HG02759 (cell line): ENCODE measurements around the gene CRIP2.
A peak's percentile ranks its signal among the peaks of the same experiment; 100 is the strongest.

Experiments used
- ATAC-seq: cut with Tn5 transposase; IDR thresholded peaks from one replicate; pipeline ENCODE4 v1.9.1; 2021; ENCODE audit warnings: mild to moderate bottlenecking, moderate library complexity; ENCODE audit not compliant: unreplicated experiment

The CRIP2 gene

DNA sequence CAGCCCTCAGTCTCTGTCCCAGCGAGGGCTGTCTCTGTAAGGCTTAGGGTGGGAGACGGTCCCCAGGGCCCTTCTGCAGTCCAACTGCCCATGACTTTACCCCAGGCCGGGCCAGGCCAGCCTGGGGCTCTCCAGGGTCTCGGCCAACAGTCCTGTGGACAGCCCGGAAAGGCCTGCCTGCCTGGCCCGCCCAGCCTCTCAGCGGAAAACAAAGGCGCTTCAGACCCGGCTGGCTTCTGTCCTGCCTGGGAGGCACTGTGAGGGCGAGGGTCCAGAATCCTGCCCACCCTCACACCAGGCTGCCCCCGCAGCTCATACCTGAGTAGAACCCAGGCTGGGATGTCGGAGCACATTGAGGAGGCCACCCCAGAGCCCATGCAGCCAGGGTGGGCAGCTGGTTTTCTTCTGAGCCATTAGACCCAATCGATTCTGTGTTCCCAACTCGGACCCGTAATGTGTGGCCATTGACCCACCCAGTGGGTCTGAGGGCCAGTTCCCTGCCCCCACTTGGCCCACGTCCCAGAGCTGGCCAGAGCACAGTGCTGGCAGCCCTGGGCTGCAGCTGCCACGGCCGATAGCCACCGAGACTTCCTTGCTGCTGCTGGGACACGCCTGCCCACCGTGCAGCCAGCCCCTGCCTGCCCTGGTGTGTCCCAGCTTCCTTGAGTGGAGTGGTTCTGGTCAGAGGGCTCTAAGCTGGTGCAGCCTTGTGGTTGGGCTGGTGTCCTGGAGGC lies 1.6 kb downstream of the CRIP2 start:
- ATAC-seq: no peak

DNA sequence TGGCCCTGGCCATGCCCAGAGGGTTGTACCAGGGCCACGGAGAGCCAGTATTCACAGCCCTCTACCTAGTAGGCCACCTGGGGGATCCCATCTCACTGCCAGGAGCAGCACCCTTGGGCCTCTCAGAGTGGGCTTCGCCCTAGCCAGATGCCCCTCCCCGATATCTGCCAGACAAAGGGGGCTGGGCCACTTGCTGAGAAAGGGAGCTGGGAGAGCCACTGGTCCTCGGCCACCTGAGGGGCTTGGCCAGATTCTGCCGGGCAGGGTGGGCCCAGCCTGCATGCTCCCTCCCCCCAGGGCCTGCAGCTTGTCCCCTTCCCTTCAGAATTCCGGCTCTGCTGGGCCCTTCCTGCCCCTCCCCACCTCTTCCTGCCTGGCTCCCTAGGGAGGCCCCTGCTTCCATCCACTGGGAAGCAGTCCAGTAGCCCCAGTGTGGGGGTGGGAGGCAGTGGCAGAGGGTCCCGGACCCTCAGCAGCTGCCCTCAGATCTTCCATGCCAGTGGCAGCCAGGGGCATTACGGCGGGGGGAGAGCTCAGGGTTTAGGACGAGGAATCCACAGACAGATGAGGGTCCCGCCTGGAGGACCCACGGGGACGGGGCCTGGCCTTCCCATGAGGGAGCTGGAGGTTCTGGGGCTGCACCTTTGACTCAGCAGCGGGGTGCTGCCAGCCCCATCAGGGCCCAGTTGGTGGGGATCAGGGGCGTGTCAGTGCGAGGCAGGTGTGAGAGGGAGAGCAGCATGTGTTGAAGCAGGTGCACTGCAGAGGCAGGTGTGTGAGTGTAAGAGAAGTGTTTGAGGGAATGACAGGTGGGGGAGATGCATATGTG lies 2.4 kb downstream of the CRIP2 start:
- no peak for ATAC-seq

DNA sequence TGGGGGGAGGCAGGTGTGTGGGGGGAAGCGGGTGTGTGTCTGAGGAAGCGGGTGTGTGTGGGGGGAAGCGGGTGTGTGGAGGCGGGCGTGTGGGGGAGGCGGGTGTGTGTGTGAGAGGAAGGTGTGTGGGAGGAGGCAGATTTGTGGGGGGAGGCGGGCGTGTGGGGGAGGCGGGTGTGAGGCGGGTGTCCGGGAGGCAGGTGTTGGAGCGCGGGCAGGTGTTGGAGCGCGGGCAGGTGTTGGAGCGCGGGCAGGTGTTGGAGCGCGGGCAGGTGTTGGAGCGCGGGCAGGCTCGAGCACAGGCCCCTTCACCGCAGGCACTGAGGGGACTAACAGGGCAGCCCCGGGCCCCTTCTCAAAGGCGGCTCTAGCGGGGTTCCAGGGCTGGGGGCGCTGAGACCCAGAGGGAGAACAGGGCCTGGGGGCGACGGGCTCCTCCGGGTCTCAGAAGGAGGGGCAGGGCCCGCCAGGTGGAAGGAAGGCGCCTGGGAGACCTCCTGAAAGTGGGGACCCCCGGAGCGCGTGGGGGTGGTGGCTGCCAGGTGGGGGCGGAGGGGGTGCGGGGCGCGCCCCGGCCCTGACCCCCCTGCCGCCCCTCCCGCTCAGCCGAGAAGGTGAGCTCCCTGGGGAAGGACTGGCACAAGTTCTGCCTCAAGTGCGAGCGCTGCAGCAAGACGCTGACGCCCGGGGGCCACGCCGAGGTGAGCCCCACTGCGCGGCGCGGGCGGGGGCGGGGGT lies 3.2 kb downstream of the CRIP2 start:
- ATAC-seq: no peak

DNA sequence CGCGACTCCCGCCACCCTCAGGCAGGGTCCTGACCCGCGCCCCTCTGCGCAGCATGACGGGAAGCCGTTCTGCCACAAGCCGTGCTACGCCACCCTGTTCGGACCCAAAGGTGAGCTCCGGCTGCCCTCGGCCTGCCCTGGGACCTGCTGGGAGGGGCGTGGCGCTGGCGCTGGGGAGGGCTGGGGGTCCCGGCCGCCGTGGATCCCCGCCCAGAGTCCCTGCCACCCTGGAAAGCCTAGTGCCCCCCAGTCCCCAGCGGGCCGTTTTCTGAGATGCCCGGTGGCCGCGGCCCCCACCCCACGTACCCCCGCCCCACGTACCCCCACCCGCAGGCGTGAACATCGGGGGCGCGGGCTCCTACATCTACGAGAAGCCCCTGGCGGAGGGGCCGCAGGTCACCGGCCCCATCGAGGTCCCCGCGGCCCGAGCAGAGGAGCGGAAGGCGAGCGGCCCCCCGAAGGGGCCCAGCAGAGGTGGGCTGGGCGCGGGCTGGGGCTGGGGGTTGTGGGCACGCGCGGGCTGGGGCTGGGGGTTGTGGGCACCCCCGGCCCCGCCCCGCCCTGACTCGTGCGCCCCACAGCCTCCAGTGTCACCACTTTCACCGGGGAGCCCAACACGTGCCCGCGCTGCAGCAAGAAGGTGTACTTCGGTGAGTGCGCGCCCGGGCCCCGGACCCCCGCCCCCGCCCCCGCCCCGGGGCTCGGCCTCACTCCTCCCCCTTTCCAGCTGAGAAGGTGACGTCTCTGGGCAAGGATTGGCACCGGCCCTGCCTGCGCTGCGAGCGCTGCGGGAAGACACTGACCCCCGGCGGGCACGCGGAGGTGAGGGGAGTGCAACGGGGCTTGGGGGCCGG lies 4.0 kb downstream of the CRIP2 start:
- ATAC-seq: no peak

DNA sequence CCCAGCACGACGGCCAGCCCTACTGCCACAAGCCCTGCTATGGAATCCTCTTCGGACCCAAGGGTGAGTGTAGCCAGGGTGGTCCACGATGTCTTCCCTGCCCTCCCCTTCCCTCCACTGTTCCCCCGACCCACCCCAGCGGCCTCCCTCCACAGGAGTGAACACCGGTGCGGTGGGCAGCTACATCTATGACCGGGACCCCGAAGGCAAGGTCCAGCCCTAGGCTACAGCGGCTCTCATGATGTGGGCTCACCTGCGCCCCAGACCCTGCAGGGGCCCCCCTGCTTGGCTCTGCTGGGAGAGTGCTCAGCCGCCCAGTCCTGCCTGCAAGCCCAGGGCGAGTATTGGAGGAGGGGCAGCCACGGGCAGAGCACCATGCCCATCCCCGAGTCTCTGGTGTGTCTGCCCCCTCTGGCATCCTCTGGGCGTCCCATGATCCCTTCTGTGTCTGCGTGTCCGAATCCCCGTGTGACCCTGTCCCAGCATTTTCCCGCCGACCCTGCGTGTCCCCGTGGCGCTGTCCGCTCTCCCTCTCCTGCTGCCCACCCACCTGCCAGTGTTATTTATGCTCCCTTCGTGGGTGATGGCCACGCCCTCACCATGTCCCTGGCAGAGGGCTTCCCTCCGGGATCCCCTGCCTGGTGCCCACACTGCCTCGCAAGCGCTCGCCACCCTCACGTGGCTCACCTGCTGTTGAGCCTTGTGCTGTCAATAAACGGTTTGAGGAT lies 5.0 kb downstream of the CRIP2 start:
- ATAC-seq: no peak

DNA sequence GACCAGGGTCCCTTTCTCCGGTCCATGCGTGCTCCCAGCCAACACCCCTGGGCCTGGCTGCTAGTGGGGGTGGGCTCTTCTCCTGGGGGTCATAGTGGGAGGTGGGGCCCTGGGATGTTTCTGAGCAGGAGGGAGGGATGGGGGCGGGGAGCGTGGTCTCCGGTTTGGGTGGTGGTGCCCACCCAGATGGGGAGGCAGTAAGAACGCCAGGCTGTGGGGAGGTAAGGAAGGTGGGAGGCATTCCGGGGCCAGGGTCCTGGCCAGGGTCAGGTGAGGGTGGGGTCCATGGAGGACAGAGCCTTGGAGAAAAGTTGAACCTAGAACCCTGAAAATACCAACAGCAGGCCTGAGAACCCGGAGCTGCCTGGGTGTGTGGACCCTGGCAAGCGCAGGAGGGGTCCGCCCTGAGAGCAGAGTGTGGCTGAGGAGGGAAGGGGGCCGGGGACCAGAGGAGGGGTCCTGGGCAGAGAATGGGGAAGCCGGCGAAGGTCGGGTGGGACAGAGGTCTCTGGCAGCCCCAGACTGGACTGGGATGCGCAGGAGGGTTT lies 5.7 kb downstream of the CRIP2 start:
- no peak for ATAC-seq

DNA sequence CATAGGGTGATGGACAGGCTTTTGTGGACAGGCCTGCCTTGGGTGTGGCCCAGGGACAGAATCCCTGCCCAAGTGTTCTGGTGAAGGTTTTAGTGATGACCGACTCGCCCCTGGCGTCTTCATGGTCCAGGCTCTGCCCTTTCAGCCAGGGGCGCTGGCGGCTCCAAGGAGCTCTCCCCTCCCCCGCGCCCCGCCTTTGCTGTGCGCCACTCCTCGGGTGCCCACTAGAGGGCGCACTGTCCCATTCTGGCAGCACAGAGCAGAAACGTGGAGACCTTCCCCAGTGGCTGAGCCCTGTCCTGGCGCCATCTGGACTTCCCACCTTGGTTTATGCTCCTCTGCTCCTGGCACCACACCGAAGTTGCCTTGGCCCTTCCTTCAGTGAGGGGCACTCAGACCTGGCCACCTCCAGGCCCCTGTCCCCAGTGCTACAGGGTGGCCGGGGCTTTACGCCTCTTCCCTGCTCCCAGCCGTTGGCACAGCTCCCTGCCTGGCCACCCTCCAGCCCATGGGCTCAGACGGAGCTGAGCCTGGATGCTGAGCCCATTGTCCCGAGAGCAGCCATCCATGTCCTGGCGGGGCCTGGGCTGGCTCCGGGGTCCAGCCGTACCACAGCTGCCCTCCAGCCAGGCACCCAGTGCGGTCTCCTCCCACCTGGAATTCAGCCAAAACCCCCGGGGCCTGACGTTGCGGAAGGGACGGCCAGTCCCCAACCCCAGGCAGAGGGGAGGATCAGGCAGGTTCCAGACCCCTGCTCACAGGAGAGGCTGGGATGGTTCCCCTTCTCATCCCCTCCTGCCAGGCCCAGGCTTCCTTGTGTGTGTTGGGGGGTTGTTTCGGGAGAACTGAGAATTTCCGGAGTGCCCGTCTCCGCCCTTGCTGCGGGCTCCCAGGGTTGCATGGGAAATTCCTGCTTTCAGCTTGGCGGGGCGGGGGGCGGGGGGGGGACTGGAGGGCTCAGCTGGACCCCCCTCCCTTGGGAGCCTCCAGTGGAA lies 6.5 kb downstream of the CRIP2 start:
- ATAC-seq: peak; percentile 51

DNA sequence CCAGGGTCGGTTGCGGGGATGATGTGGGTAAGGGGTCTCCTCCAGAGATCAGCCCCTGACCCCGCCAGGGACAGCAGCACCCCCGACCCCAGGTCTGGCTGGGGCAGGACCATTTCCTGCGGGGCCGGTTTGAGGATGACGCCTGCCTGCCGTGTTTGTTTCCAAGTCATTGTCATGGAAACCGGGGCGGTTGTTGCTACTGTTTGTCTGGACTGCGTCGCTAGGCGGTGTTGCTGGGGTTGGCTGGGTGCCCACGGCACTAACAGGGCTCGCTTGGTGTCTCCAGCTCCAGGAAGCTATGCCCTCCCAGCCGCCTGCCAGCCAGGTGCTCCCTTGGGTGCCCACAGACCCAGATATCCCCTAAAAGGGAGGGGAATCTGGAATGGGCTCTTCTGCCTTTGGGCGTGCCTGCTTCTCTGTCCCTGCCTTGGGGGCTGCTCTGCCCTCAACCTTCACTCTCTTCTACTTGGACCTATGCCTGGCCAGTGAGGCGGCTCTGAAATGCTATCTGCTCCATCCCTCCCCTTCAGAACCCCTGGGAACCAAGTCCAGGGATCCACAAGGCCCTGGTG lies 7.4 kb downstream of the CRIP2 start:
- ATAC-seq: peak; percentile 60

DNA sequence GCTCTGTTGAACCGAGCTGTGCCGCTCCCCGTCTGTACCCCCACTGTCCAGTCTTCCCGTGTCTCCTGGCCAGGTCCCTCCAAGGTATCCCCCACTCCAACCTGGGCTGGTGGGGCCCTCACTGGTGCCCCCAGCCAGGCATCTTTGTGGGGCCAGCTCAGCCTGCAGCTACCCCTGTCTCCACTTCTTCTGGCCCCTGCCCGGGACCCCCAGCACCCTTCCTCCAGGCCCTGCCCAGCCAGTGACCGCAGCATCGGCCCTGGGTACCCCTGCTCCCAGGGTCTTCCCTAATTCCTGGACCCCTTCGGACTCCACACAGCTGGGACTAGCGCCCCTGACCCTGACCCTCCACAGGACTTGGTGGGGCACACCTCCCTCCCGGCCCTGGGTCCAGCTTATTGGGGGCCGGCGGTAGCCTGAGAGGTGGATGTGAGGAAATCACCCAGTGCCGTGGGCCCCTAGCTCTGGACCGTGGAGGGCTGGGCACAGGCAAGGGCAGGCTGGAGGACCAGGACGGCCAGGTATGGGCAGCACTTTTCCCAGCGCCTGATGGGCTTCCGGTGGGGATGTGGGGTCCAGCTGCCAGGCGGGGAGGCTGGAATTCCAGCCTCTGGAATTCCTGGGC lies 8.0 kb downstream of the CRIP2 start:
- no peak for ATAC-seq

DNA sequence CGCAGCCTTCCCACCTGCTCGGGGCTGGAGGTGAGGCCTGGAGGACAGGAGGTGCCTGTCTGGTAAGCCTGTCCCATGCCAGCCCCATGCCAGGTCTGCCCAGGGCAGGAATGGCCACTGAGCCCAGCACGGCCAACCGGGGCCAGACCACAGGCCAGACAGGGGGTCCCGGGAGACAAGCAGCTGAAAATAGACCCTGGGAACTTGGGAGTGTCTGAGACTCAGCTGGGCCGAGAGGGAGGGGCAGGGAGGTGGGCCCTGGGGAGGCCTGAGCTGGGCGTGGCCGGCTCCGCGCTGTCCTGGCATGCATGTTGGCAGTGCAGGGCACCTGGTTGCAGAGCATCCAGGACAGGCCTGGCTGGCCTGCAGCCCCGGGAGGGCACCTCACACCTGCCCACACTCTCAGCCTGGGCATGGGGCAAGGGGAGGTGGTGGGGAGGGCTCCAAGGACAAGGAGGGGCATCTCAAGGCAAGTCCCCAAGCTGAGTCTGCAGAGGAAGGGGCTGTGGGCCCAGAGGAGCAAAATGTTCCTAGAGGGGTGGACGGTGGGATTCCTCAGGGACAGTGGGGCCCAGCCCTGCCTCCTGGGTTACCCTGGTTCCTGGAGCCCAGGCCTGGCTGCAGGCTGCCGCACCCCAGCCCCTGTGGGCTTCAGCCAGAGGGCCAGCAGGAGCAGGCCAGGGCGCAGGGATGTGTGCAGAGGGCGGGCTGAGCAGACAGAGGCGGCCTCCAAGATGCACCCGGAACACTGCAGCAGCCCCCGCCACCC lies 8.9 kb downstream of the CRIP2 start:
- no peak for ATAC-seq

DNA sequence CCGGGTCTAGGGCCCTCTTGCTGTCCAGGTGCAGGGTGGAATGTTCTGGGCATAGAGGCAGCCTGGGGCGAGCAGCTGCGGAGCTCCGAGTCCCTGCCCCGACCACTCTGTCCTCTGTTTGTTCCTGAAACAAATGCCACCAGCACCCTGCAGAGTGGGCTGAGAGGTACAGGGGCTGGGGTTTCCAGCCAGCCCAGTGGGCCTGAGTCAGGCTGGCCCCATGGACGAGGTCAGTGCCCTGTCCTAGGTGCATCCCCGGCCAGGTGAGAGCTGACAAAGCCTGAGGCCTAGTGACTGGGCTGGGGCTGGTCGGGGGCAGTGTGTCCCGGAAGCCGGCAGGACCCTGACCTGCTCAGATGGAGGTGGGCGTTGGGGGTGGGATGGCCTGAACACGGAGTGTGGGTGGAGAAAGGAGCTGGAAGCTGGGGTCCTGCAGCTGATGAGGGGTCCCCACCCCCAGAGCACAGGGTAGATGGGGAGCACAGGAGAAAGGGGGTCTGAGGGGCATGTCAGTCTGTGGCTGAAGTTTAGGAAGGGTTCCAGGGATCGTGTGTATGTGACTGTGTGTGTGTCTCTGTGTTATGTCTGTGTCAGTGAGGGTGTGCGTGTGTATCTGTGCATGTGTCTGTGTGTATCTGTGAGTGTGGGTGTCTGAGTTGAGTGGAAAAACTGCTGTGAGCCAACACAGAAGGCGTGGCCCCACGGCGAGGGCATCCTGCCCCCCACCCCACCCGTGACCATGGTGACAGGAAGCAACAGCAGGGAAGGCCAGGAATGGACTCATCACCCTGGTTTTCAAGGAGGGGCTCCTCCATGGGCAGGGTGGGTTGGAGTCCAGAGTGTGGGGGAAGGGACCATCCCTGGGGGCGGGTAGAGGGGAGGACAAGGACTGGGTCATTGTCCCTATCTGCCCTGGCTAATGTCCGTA lies 9.7 kb downstream of the CRIP2 start:
- no peak for ATAC-seq

DNA sequence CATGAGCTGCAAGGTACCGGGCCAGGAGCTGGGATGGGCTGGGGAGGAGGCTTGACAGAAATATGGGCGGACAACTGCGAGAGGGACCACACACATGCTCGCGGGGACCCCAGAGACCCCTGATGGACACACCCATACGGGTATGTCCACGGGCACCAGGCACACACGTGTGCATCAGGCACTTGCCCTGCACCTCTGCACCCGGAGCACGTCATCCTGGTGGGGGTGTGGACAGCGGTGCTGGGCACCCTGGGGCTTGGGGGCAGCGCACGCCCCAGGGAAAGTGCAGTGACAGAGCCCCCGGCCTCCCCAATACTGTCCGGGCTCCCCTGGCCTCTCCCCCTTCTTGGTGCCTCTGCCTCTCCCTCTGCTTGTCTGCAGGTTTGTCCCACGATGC lies 10.4 kb downstream of the CRIP2 start:
- no peak for ATAC-seq

DNA sequence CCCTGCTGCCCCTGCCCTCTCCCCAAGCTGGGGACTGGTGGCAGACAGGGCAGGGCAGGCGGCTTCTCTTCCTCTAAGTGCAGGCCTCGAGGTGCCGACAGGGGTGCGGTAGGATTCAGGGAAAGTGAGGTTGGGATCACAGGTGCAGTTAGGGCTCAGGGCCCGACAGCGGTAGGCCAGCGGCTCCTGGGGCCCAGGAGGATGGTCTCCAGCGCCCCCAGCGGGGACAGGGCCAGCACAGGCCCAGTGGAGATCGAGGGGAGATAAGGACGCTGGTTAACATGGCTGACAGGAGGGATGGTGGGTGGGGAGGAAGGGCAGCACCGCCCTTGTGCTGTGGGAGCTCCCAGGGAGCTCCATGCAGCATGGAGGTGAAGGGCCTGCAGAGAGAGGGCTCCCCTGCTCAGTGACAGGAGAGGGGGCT lies 11.1 kb downstream of the CRIP2 start:
- ATAC-seq: no peak

DNA sequence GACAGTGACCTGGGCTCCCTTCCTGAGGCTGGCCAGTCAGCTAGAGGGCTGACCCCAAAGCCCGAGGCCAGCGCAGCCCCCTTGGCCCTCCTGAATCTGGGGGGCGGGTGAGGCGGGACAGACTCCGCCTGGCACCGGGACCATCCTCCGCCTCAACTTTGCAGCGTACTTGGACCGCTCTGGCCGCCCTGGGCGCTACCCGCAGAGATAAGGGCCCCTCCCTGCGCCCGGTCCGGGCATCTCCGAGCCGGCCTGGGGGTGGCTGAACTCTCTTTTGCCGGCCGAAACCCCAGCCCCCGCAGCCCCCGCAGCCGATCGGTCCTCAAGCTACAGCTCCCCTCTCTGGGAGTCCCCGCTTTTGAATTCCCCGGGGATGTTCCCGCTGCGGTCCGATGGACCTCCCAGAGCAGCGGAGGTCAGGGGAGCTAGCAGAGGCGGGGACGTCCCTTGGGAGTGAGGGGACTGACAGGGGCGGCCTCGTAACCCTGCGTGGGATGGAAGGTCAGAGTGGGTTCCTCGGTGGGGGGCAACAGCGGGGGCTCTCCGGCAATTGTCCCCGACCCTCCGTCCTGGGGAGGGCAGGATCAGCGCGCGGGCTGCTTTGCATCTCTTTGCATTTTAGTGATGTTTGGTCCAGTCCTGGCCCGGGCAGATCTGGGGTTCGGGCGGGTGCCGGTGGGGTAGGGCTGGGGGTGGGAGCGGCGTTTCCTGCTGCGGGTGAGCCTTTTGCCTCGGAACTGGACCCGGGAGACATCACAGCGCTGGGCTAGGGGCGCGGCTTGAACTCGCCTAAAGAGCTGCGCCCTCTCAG lies 11.7 kb downstream of the CRIP2 start, which contains the start of gene CRIP1:
CRIP1 (plus strand) TSS at position 724 of the 811 bp plus-strand sequence. CDS start 374 bp downstream, outside the sequence.
- no peak for ATAC-seq

DNA sequence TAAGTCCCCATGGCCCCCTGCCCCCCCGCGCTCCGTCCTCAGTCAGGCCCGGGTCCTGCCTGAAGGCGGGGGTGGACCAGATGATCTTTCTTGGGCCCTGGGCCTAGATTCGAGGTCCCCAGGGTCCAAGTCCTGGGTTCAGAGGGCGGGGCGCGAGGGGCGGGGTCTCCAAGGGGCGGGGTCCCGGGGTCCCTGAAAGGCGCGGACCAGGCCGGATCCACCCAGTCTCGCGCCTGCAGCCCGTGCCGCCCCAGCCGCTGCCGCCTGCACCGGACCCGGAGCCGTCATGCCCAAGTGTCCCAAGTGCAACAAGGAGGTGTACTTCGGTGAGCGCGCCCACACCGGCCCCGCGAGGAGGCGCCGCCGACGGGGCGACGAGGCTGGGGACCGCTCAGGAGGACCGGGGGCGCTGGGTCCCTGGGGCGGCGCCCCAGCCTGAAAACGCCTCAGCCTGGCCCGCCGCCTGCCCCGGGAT lies 12.4 kb downstream of the CRIP2 start:
- no peak for ATAC-seq
